ENCODE results near the gene SLC46A3.

GRCh38 chr13:28728642-28729041 lies 9.9 kb upstream of the SLC46A3 start:
- TF ChIP-seq CTCF (IDR thresholded peaks at IDR 0.05) (no peak), POLR2A (IDR thresholded peaks at IDR 0.05) (no peak)
